ENCODE data around the gene DNAJC28. TPM values are rescaled to one million over a fixed set of nuclear protein-coding genes. Genes with fewer than 3 reads are reported as not detected.

The DNAJC28 gene, protein sequence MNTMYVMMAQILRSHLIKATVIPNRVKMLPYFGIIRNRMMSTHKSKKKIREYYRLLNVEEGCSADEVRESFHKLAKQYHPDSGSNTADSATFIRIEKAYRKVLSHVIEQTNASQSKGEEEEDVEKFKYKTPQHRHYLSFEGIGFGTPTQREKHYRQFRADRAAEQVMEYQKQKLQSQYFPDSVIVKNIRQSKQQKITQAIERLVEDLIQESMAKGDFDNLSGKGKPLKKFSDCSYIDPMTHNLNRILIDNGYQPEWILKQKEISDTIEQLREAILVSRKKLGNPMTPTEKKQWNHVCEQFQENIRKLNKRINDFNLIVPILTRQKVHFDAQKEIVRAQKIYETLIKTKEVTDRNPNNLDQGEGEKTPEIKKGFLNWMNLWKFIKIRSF
- 1.6 and 1.8 TPM in 2 replicates for total RNA-seq

DNA sequence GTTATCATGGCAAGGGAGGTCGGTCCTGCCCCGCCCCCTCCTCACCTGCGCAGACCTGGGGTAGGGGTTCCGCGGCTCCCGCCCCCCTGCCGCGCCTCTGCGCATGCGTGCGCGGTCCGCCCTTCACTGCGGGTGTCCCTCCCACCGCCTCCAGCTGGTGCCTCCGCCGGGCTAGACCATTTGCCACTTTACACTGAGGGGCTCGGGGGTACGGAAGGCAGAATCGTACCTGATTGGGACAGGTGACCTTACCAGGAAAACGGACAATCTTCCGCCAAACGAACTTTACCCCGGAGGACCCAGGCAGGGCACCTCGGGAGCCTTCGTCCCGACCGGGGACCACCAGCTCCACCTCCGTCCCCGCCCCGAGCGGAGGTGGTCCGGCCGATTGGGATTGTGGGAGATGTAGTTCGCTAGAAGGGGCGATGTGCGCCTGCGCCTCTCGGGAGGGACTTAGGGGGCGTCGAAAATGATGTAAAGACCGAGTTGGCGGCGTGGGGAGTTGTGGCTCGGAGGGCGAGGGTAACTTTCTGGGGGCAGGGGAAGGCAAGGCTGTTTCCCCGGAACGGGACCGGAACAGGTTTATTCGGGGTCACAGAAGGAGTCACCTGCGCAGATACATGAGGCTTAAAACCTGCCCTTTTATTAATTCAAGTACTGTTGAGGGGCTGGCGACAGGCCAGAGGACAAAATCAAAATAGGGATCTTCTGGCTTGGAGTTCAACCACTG, at the start of gene DNAJC28:
Gene DNAJC28 (minus strand): TSS at position 344 of the 730 bp plus-strand sequence. CDS start 2,323 bp downstream, outside the sequence.

DNA sequence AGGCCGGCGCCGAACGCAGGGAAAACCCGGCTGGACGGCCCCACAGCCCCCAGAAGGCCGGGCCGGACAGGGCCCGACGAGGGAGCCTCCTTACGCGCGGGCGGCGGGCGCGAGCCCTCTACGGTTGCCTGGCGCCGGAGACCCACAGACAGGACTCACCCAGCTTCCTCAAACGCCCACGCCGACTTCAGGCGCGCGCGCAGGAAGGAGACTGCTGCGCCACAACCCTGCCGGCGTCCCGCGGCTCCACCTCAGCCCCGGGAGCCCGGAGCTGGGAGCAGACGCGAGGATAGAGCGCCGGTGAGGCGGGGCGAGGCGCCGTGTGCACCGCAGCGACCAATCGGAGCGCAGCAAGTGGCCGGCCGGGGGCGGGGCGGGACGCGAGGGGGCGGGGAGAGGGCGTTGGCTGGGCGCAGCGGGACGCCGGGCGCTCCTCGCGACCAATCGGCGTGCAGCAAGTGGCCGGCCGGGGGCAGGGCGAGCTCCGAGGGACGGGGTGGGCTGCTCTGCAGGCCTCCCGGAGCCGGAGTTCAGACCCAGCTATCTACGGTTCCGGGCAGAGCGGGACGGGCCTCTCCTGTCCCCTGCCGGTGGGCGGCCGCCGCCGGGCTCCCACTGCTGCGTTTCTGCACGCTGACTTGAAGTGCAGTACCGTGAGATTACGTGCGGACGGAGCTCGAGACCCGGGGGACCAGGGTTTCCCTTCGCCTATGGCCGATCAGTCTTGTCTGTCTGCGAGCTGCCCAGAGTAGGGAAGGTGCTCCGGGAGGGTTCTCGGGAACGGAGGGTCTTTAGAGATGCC, 11.6 kb downstream of the DNAJC28 start, which contains the start of gene TMEM50B:
Gene TMEM50B (minus strand): TSS at position 296 of the 802 bp plus-strand sequence. CDS start 11,089 bp downstream, outside the sequence.

Other genes starting within 250 kb of the DNAJC28 start
- 52.4 and 56.5 TPM in 2 replicates for gene IL10RB, start 225.3 kb downstream of the DNAJC28 start, total RNA-seq
- 24.6 and 28.2 TPM in 2 replicates for gene IFNAR1, start 166.7 kb downstream of the DNAJC28 start, total RNA-seq
- gene IFNGR2, start 88.3 kb downstream of the DNAJC28 start, total RNA-seq: 61.4 and 68.8 TPM in 2 replicates
- gene TMEM50B, start 11.7 kb downstream of the DNAJC28 start, total RNA-seq: 30.1 and 32.0 TPM in 2 replicates
- 54.4 and 65.1 TPM in 2 replicates for gene GART, start 50.4 kb upstream of the DNAJC28 start, total RNA-seq
- gene SON, start 51.3 kb upstream of the DNAJC28 start, total RNA-seq: 134 and 197 TPM in 2 replicates
- gene DONSON, start 97.0 kb upstream of the DNAJC28 start, total RNA-seq: 15.6 and 23.1 TPM in 2 replicates
- 28.9 and 36.7 TPM in 2 replicates for gene CRYZL1, start 150.0 kb upstream of the DNAJC28 start, total RNA-seq
- gene ITSN1, start 150.8 kb upstream of the DNAJC28 start, total RNA-seq: 43.3 and 46.7 TPM in 2 replicates